HG03571 (cell line): ENCODE data around the gene CTTN.
"Not testable (repeated sequence)": the region's sequence is repeated elsewhere in the genome, so short reads cannot be mapped to it uniquely, and the experiment has no call there.

ENCODE experiments used
- ATAC-seq: cut with Tn5 transposase; IDR thresholded peaks from one replicate; pipeline ENCODE4 v1.9.1; 2021; ENCODE audit not compliant: unreplicated experiment

Gene CTTN

GRCh38 chr11:70454197-70454767, 56.0 kb downstream of the CTTN start:
- ATAC-seq: no peak

- ATAC-seq: not testable (repeated sequence)
Observed at GRCh38 chr11:70454811-70455210, 56.5 kb downstream of the CTTN start.

GRCh38 chr11:70455354-70455753, 57.0 kb downstream of the CTTN start:
- no peak for ATAC-seq

DNA sequence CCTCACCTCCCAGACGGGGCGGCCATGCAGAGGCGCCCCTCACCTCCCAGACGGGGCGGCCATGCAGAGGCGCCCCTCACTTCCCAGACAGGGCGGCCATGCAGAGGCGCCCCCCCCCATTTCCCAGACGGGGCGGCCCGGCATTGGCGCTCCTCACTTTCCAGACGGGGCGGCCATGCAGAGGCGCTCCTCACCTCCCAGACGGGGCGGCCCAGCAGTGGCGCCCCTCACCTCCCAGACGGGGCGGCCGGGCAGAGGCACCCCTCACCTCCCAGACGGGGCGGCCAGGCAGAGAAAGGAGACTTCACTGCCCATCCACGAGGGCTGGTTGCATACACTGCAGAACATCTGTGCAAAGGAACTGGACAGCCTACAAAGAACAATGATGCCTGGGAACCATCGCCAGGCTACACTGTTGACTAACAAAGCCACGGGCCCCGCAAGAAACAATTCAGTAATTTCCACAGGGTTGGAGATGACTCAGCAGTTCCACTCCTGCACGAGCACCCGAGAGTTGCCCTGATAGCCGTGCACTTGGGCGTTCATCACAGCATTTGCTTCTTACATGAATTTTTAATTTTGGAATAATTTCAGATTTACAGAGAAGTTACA, 58.7 kb downstream of the CTTN start:
- no peak for ATAC-seq

GRCh38 chr11:70458736-70459135, 60.4 kb downstream of the CTTN start:
- ATAC-seq: no peak

- ATAC-seq: no peak
Observed at GRCh38 chr11:70460111-70460510, 61.8 kb downstream of the CTTN start.

GRCh38 chr11:70460964-70461363, 62.6 kb downstream of the CTTN start:
- no peak for ATAC-seq

- ATAC-seq: no peak
Observed at GRCh38 chr11:70462818-70463477, 64.6 kb downstream of the CTTN start.

GRCh38 chr11:70463478-70464255, 65.3 kb downstream of the CTTN start:
- ATAC-seq: no peak

DNA sequence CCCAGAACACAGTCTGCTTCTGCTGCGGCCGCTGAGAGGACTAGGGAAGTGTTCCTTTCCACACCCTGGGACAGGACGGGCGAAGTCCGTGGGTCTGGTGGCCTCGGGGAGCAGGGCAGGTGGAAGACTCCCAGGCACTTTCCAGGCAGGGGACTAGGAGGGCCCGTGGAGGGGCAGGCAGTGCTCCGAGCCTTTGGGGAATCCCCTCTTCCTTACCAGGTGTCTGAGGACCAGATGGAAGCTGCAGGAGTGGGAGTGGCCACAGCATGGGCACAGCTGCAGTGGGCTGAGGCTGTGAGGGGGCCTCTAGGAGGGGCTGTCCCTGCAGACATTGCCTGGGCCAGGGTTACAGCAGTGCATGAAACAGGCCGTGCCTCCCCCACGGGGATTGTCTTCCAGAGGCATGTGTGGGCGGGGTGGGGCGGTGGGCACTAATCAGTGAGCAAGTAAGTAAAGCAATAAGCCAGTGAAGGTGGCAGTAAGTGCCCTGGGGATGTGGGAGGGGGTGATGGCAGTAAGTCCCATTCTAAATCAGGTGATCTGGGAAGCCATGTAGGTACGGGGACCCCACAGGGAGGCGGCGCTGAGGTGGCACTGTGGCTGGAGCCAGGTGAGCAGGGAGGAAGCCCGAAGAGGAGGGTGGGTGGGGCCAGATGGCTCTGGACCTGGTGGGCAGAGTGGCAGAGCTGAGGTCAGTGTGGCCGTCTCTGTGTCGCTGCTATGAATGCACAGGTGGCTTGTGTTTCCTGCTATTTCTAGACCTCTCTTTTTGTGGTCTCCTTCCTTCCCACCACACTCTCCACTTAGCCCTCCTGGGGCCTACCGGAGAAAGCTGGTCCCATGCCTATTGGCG, 66.4 kb downstream of the CTTN start:
- no peak for ATAC-seq

DNA sequence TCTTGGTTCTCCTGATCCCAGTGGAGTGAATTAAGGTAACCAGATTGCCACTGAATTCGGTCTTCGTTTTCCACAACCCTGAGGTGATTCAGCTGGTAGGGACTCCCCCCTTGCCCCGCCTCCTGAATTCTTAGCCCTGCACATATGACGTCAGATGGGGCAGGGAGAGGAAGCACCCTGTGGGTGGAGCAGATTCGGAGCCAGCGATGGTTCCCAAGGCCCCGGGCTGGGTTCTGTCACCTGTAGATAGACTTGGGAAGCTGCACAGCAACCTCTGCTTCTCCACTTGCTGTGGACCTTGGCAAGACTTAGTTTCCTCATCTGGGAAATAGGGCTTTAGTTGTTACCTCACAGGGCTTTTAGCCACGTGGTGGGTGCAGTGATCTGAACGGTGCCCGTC, 67.8 kb downstream of the CTTN start:
- ATAC-seq: no peak

DNA sequence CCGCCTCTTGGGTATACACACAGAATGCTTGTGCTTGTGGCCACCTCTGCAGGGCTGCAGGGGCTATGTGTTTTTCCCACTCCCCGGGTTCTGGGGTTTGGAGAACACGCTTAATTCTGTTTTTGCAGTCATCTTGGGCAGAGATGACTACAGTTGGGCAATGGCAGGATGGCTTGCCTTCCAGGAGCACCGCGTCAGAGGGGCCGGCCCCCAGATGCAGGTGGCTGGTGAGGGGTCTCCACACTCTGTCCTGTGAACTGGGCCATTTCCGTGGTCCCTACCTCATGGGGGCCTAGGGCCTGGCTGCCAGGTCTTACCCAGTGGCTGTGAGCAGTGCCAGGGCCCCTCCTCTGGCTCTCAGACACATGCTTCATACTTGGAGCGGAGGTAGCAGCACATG, 68.3 kb downstream of the CTTN start:
- no peak for ATAC-seq

DNA sequence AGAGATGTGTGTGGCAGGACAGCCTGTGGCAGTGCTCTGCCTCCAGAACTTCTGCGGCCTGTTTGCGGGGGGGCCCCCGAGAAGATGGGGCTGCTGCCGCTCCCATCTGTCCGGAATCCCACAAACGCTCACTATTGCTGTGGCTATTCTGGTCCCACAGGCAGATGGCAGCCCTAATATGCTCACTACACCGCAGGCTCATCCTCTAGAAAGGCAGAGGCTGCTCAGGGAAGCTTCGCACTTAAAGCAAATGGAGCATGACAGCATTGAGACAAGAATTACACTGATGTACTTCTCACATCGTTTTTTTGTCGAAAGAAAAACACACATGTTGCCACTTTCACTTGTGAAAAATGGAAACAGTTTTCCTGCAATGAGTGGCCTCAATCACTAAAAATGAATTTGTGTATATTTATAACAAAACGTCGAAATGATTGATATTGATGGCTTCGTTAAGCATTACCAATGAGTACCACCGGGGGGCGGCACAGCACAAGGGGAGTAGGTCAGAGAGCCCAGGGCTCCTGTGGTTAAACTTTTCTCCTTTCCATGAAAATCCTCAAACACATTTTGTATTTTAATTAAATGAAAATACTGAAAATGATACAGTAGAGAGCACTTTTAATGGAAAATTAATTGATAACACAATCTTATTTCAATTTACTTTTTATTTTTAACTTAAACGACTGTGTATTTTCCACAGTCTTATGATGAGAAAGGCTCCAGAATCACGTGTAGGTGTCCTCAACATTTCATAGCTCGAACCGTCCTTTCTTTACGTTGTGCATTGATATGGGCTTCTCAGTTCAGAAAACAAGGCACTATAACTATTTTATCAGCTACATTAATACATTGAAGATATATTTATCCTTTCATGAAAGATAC, 69.1 kb downstream of the CTTN start:
- ATAC-seq: no peak

DNA sequence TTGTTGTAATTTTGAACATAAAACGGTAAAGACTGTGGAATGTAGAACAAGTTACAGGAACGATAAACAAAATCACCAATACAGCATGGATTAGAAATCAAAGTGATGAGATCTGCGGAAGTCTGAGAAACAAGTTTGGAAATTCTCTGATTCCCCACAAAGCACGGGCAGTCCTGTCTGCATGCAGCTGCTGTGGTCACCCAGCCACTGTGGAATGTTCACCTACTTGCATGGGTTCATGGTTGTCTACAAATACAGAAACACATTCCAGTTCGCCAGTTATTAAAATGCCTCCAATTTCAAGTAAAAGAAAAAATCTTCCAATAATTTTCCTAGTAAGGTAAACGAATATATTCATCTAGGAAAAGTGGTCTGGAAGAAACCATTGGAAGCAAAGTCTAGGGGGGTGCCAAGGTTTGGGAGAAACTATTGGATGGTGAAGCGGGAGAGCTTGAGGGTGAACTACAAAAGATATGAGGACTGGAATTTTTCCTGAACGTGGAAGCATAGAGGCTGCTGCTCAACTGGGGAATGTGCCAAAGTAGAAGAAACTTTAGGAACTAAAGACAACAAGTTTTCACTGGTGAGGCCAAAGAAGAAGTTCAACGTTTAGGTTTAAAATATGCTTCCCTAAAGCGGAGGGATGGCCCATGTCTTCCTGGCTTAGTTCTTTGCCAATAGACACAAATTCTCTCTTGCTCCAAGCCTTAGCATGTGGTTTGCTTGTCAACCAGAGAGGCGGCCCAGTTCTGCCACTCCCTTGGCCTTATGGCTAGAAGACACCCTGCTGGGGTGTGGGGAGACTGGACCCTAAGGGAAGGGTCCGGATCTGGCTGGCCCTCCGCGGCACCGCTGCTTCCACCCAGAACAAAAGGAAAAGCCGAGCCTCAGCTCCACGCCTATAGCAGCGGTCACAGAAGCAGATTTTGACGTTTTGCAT, 70.2 kb downstream of the CTTN start:
- ATAC-seq: no peak

DNA sequence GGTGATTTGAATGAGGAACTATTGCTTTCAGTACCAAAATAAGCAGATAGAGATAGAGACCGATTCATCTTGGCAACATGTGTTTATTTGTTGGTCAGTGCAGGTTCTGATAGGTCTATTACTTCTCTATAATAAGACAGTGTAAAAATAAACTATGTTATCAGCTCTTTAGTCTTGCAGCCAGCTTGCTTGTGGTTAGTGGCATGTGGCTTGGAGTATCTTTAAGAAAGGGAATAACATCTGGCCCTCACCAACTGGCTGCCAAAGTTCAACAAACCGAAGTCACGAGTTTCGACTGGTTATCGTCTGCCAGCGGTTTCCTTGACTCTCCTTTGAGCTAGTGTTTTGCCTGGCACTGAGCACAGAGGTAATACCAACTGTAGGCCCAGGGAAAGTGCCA, 71.8 kb downstream of the CTTN start:
- ATAC-seq: no peak

- no peak for ATAC-seq
Observed at GRCh38 chr11:70471254-70471653, 72.9 kb downstream of the CTTN start.

DNA sequence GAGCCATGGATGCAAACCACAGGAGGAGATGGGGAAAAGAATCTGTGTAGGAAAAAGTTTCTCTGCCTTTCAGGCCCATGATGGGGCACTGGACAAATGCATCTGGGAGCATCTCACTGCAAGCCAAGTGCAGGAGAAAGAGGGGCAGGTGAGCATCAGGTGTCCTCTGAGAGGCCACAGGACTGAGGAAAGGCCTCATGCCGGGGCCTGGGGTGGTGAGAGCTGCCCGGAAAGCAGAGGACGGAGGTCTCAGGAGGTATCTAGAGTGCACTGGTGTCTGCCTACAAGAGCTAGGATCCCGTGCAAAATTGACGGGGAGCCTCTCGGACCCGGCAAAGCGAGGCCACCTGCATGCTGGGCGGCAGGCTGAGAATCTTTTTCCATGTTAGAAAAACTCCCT, 73.9 kb downstream of the CTTN start:
- ATAC-seq: no peak

- ATAC-seq: no peak
Observed at GRCh38 chr11:70473186-70473872, 75.0 kb downstream of the CTTN start.
